Measurements from ENCODE around the gene KCNQ5. TPM values are rescaled to one million over a fixed set of nuclear protein-coding genes. Genes with fewer than 3 reads are reported as not detected.

Gene KCNQ5
- total RNA-seq, 4 donors from 2014 or later, result 0.14 to 1.2 (median 0.48) TPM; not detected in 1

DNA sequence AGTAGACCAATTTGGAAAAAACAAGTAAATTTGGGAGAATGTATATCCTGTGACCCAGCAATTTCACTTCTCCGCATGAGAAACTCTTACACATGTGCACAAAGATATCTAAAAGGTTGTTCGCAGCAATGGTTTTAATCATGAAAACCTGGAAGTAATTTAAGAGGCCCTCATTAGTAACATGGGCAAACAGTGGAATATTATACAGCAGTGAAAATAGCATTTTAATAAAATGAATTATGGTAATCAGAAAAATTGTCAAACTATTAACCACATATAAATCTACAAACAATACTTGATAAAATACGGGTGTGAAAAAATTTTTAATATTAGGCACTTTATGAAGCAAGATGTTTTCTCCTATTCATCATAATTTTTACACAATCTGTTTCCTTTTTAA is 74.2 kb downstream of the KCNQ5 start:
- Histone ChIP-seq H3K27ac (no peak overlapping the region), H3K4me1 (no peaks in the 10 kb centered on the region), H3K27me3 (no peaks in the 10 kb centered on the region), H3K4me3 (no peak overlapping the region), H3K9me3 (no peaks in the 10 kb centered on the region), H3K36me3 (no peaks in the 10 kb centered on the region)
- WGBS, 2 donors (ENCODE audit: low coverage in 1 of 2), result 93 to 95% methylated on average over 3 of the region's 3 CpGs
- intact Hi-C loops (cut with DNase I; ENCODE audit: low total_unique reads) (no loop called here), in situ Hi-C loops (cut with MboI; ENCODE audit: low pct_ligation_motif_present in 1 of 4, low pct_unique_long_range_greater_than_20kb in 1 of 4, low sequenced_read_pairs in 3 of 4) (no loop called here)
- TF ChIP-seq POLR2A (IDR thresholded peaks at IDR 0.05), result no peak
- TF ChIP-seq EP300 (IDR thresholded peaks at IDR 0.05; ENCODE audit: low read depth), result no peak
- no peak for TF ChIP-seq POLR2AphosphoS5 (IDR thresholded peaks at IDR 0.05)
- TF ChIP-seq, protein P1, sequence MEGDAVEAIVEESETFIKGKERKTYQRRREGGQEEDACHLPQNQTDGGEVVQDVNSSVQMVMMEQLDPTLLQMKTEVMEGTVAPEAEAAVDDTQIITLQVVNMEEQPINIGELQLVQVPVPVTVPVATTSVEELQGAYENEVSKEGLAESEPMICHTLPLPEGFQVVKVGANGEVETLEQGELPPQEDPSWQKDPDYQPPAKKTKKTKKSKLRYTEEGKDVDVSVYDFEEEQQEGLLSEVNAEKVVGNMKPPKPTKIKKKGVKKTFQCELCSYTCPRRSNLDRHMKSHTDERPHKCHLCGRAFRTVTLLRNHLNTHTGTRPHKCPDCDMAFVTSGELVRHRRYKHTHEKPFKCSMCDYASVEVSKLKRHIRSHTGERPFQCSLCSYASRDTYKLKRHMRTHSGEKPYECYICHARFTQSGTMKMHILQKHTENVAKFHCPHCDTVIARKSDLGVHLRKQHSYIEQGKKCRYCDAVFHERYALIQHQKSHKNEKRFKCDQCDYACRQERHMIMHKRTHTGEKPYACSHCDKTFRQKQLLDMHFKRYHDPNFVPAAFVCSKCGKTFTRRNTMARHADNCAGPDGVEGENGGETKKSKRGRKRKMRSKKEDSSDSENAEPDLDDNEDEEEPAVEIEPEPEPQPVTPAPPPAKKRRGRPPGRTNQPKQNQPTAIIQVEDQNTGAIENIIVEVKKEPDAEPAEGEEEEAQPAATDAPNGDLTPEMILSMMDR (IDR thresholded peaks at IDR 0.05), result no peak
- no peak for DNase-seq

DNA sequence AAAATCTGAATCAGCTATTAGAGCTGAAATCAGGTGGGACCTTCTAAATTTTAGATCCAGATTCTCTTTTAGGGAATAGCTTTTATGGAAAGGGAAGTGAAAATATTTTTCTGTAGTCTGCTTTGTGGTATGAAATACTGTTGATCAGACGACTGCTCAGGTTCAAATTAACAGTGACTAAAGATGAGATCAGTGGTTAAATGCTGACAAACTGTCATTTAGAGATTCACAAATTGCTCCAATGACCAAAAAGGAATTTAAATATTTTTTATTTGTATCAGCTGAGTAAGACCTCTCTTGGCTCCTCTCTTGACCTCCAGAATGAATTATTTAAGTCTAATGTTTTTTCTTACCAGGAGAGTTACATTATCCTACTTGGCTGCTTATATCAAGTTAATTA is 77.3 kb downstream of the KCNQ5 start:
- no peak overlapping the region for H3K4me3 ChIP-seq
- no peaks in the 10 kb centered on the region for H3K9me3 ChIP-seq
- no peak overlapping the region for H3K27ac ChIP-seq
- H3K27me3 ChIP-seq, result no peaks in the 10 kb centered on the region
- TF ChIP-seq, protein P1 (IDR thresholded peaks at IDR 0.05), result no peak
- no peak for TF ChIP-seq POLR2AphosphoS5 (IDR thresholded peaks at IDR 0.05)
- TF ChIP-seq POLR2A (IDR thresholded peaks at IDR 0.05), result no peak
- TF ChIP-seq EP300 (IDR thresholded peaks at IDR 0.05; ENCODE audit: low read depth), result no peak
- in situ Hi-C loops (cut with MboI; ENCODE audit: low pct_ligation_motif_present in 1 of 4, low pct_unique_long_range_greater_than_20kb in 1 of 4, low sequenced_read_pairs in 3 of 4), result no loop called here
- no peaks in the 10 kb centered on the region for H3K4me1 ChIP-seq
- no peak for DNase-seq
- 64 to 66% methylated on average over 1 of the region's 1 CpG for WGBS, 2 donors (ENCODE audit: low coverage in 1 of 2)
- intact Hi-C loops (cut with DNase I; ENCODE audit: low total_unique reads), result no loop called here
- H3K36me3 ChIP-seq, result no peaks in the 10 kb centered on the region

DNA sequence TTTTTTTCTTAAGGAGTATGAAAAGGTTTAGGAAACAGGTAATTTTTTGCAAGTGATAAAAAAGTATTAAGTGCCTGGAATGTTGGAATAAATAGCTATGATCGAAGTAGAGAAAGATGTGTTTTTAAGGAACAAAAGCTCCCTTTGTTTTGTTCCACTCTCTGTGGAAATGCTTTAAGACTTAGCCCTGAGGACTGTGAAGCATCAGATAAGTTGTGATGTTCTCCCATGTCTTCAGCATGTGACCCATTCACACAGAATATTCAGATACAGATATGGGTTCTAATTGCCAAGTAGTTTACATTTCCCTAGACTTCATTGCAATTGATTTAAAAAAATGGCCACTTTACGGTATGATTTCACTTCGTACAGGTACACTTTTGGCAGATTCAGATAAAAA is 80.6 kb downstream of the KCNQ5 start:
- Histone ChIP-seq H3K4me3 (no peak overlapping the region), H3K9me3 (no peaks in the 10 kb centered on the region), H3K4me1 (no peaks in the 10 kb centered on the region), H3K27ac (no peak overlapping the region), H3K36me3 (no peaks in the 10 kb centered on the region), H3K27me3 (no peaks in the 10 kb centered on the region)
- intact Hi-C loops (cut with DNase I; ENCODE audit: low total_unique reads) (no loop called here), in situ Hi-C loops (cut with MboI; ENCODE audit: low pct_ligation_motif_present in 1 of 4, low pct_unique_long_range_greater_than_20kb in 1 of 4, low sequenced_read_pairs in 3 of 4) (no loop called here)
- 89 to 92% methylated on average over 3 of the region's 3 CpGs for WGBS, 2 donors (ENCODE audit: low coverage in 1 of 2)
- DNase-seq, result no peak
- no peak for TF ChIP-seq POLR2A (IDR thresholded peaks at IDR 0.05)
- no peak for TF ChIP-seq EP300 (IDR thresholded peaks at IDR 0.05; ENCODE audit: low read depth)
- TF ChIP-seq POLR2AphosphoS5 (IDR thresholded peaks at IDR 0.05), result no peak
- TF ChIP-seq, protein P1 (IDR thresholded peaks at IDR 0.05), result no peak

DNA sequence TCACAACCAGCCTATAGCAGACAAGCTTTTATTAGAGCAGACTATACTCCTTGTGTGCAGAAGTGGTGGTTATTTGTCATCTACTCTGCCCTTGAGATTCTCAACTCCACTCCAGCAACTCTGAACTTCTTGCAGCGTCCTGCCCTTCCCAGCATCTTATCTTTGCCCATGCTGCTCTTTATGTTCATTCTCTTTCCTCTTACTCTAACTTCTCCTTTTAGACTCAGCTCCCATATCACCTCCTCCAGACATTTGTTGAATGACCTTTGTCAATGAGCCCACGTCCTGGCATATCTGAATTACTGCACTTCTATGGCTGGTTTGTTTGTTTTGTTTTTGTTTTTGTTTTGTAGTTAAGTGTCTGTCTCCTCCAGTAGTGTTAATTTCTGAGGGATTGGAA is 81.2 kb downstream of the KCNQ5 start:
- 44 to 50% methylated on average over 2 of the region's 2 CpGs for WGBS, 2 donors (ENCODE audit: low coverage in 1 of 2)
- no peak overlapping the region for H3K4me3 ChIP-seq
- H3K27ac ChIP-seq, result no peak overlapping the region
- H3K4me1 ChIP-seq, result no peaks in the 10 kb centered on the region
- no peaks in the 10 kb centered on the region for H3K9me3 ChIP-seq
- intact Hi-C loops (cut with DNase I; ENCODE audit: low total_unique reads) (no loop called here), in situ Hi-C loops (cut with MboI; ENCODE audit: low pct_ligation_motif_present in 1 of 4, low pct_unique_long_range_greater_than_20kb in 1 of 4, low sequenced_read_pairs in 3 of 4) (no loop called here)
- DNase-seq, result no peak
- no peaks in the 10 kb centered on the region for H3K36me3 ChIP-seq
- no peaks in the 10 kb centered on the region for H3K27me3 ChIP-seq
- TF ChIP-seq, protein P1 (IDR thresholded peaks at IDR 0.05), result no peak
- no peak for TF ChIP-seq EP300 (IDR thresholded peaks at IDR 0.05; ENCODE audit: low read depth)
- TF ChIP-seq POLR2AphosphoS5 (IDR thresholded peaks at IDR 0.05), result no peak
- TF ChIP-seq POLR2A (IDR thresholded peaks at IDR 0.05), result no peak

Measured in transverse colon (tissue), 4 donors.